ENCODE measurements around the gene KANSL1L.

KANSL1L gene

GRCh38 chr2:209993968-209994367 lies 177.2 kb downstream of the KANSL1L start:
- DNase-seq (ENCODE audit: low read depth in 1 of 2, low spot score in 1 of 2): no peak
- no peak for TF ChIP-seq POLR2AphosphoS5 (IDR thresholded peaks at IDR 0.05; ENCODE audit: low read depth)
- no peak for TF ChIP-seq SPI1 (IDR thresholded peaks at IDR 0.05; ENCODE audit: borderline replicate concordance, low read depth)
- no peak for TF ChIP-seq REST (IDR thresholded peaks at IDR 0.05; ENCODE audit: insufficient replicate concordance, low read depth)
- no peak for TF ChIP-seq GABPA (IDR thresholded peaks at IDR 0.05; ENCODE audit: low read depth)
- TF ChIP-seq CTCF (IDR thresholded peaks at IDR 0.05; ENCODE audit: insufficient read depth, low read length): no peak
- H3K4me3 ChIP-seq (replicated peaks; ENCODE audit: insufficient read depth, low read length): no peak overlapping the region

GRCh38 chr2:209990838-209991237 lies 180.4 kb downstream of the KANSL1L start:
- Histone ChIP-seq H3K27me3 (ENCODE audit: insufficient read depth, poor library complexity, severe bottlenecking) (no peaks in the 10 kb centered on the region), H3K4me3 (replicated peaks; ENCODE audit: insufficient read depth, low read length) (no peak overlapping the region), H3K27ac (replicated peaks) (no peak overlapping the region)
- TF ChIP-seq CTCF (IDR thresholded peaks at IDR 0.05; ENCODE audit: insufficient read depth, low read length) (no peak), POLR2AphosphoS5 (IDR thresholded peaks at IDR 0.05; ENCODE audit: low read depth) (no peak), REST (IDR thresholded peaks at IDR 0.05; ENCODE audit: insufficient replicate concordance, low read depth) (no peak), GABPA (IDR thresholded peaks at IDR 0.05; ENCODE audit: low read depth) (no peak), SPI1 (IDR thresholded peaks at IDR 0.05; ENCODE audit: borderline replicate concordance, low read depth) (no peak)
- no peak for DNase-seq (ENCODE audit: low read depth in 1 of 2, low spot score in 1 of 2)

More at GRCh38 chr2:209993968-209994367, 177.2 kb downstream of the KANSL1L start:
- Histone ChIP-seq H3K27ac (replicated peaks) (no peak overlapping the region), H3K27me3 (ENCODE audit: insufficient read depth, poor library complexity, severe bottlenecking) (no peaks in the 10 kb centered on the region)

- Histone ChIP-seq H3K27me3 (ENCODE audit: insufficient read depth, poor library complexity, severe bottlenecking) (no peaks in the 10 kb centered on the region), H3K27ac (replicated peaks) (no peak overlapping the region; the same call in 1 of the 2 replicates), H3K4me3 (replicated peaks; ENCODE audit: insufficient read depth, low read length) (no peak overlapping the region)
- no peak for DNase-seq (ENCODE audit: low read depth in 1 of 2, low spot score in 1 of 2)
- TF ChIP-seq CTCF (IDR thresholded peaks at IDR 0.05; ENCODE audit: insufficient read depth, low read length): no peak
- peak; percentile 74 for TF ChIP-seq SPI1 (IDR thresholded peaks at IDR 0.05; ENCODE audit: borderline replicate concordance, low read depth)
Measured at GRCh38 chr2:209988010-209988409, 183.2 kb downstream of the KANSL1L start.

- no peaks in the 10 kb centered on the region for H3K27me3 ChIP-seq (ENCODE audit: insufficient read depth, poor library complexity, severe bottlenecking)
- no peak overlapping the region for H3K4me3 ChIP-seq (replicated peaks; ENCODE audit: insufficient read depth, low read length)
- DNase-seq (ENCODE audit: low read depth in 1 of 2, low spot score in 1 of 2): peak in 1 of 2 experiments; percentile 15
- H3K27ac ChIP-seq (replicated peaks): peak overlapping the region; percentile 86
- TF ChIP-seq SPI1 (IDR thresholded peaks at IDR 0.05; ENCODE audit: borderline replicate concordance, low read depth) (no peak), GABPA (IDR thresholded peaks at IDR 0.05; ENCODE audit: low read depth) (no peak), REST (IDR thresholded peaks at IDR 0.05; ENCODE audit: insufficient replicate concordance, low read depth) (no peak), POLR2AphosphoS5 (IDR thresholded peaks at IDR 0.05; ENCODE audit: low read depth) (no peak), CTCF (IDR thresholded peaks at IDR 0.05; ENCODE audit: insufficient read depth, low read length) (no peak)
Measured at GRCh38 chr2:209986415-209986814, 184.8 kb downstream of the KANSL1L start.
